Renal cortical epithelial cell (primary cell): ENCODE measurements around the gene RXFP2. TPM values are rescaled to one million over a fixed set of nuclear protein-coding genes. Genes with fewer than 3 reads are reported as not detected.
A peak's percentile ranks its signal among the peaks of the same experiment; 100 is the strongest.

Experiments
- DNase-seq: peaks from one replicate; pipeline ENCODE4 v3.0.0-alpha.2; 2011; ENCODE audit warnings: low read depth
- total RNA-seq: library from RNA; depleted of rRNA; stranded (reverse); fragments of >200 nt; gene quantifications from 2 replicates; pipeline ENCODE4 v1.2.3, GENCODE V29; 2014

Gene RXFP2
- total RNA-seq, 1 donor from 2014 or later, result not detected

DNA sequence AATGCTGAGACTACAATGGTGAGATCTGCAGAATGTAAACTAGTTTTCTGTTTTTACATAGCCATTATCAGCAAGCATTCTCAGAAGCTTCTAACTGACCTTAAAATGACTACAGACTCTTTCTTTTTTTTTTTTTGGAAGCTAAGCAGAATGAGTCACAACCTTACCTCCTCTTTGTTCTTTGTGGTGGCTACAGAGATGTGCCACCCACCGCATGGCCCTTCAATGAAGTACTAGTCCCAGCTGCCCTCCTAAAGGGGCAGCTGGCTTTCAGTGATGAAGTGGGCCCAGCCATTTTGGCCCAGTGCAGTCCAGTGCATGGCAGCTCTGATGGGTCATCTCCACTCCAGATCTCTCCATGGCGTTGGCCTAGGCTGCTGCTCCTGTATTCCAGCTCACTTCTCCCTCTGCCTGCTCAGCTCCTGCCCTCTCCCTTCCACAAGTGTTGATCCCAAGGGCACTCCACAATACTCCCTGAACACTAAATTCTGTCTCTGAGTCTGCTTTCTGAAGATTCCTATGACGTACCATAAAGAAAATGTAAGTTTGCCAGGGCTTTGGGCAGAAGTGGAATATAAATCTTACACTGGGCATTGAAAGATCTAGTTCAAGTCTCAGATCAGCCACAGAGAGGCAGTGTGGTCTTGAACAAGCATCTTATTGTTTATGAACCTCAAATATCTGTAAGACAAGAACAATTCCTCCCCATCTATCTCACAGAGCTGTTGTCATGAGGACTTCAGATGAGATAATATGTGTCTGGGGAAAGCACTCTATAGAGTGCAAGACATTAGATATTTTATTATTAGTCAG lies 85.6 kb downstream of the RXFP2 start:
- peak; percentile 18 for DNase-seq

DNA sequence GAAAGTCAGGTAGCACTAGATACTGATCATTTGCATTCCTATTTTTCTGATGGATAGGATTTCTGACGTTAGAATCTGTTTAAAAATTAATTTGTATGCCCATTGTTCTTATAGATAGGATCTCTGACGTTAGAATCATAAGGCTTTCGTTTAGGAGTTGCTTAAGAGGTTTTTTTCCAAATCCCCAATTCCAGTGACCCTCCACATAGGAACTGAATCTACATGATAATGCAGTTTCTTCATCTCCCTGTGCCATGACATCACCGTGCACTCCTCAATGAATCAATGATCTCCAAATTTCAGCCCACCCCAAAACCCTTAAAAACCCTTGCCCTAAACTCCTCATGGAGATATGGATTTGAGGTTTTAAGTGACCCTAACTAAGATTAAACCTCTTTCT lies 87.2 kb downstream of the RXFP2 start:
- no peak for DNase-seq

GRCh38 chr13:31827707-31828106 lies 88.4 kb downstream of the RXFP2 start:
- no peak for DNase-seq

- DNase-seq, result peak; percentile 70
These were observed 96.6 kb downstream of the RXFP2 start for GRCh38 chr13:31835932-31836331.

DNA sequence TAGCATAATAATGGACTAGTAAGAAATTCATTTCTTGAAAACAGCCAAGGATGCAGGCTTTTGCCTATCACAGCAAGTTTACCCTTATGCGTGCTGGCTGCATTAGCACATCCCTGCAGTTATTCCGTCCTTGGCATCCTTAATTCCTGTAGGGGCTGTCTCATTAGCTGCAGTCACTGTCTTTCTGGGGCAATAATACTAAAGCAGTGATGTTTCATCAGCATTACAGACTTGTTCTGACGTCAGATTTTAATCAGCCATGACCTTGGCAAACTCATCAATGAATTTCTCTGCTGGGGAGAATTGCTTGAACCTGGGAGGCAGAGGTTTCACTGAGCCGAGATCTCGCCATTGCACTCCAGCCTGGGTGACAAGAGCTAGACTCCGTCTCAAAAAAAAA lies 103.7 kb downstream of the RXFP2 start:
- DNase-seq, result no peak

- peak; percentile 44 for DNase-seq
These were observed 107.0 kb downstream of the RXFP2 start for GRCh38 chr13:31846182-31846938.

- DNase-seq, result no peak
These were observed 107.8 kb downstream of the RXFP2 start for GRCh38 chr13:31846961-31847752.

GRCh38 chr13:31848621-31849020 lies 109.3 kb downstream of the RXFP2 start:
- no peak for DNase-seq

DNA sequence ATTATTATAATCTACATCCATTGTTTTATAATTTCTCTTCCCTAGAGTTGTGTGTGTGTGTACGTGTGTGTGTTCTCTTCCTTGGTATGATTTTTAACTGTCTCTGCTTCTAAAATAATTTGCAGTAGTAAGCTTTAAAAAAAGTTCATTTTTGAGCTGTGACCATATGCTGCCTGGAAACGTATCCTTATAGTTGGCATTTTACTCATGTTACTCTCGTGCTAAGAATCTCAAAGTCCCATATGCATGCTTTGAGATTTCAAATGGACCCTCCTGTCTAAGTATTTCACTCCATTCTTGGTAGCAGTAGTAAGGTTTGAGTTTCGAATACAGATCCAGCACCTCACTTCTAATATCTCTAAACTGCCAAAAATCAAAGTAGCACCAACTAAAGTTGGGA lies 109.9 kb downstream of the RXFP2 start:
- DNase-seq, result no peak

GRCh38 chr13:31850041-31850555 lies 110.8 kb downstream of the RXFP2 start:
- DNase-seq, result no peak

GRCh38 chr13:31851216-31851615 lies 111.9 kb downstream of the RXFP2 start:
- no peak for DNase-seq
